ENCODE measurements around the gene MRPS23. TPM values are rescaled to one million over a fixed set of nuclear protein-coding genes. Genes with fewer than 3 reads are reported as not detected.

Gene MRPS23
- total and polyA plus RNA-seq, 7 donors: 27.2 to 91.1 (median 49.2) TPM

- H3K27ac ChIP-seq: peak overlapping the region; percentile 56
- H3K36me3 ChIP-seq (ENCODE audit: insufficient read depth in 1 of 2, low read depth in 1 of 2): no peaks in the 10 kb centered on the region
- H3K4me1 ChIP-seq: peaks cover 10% of the 10 kb centered on the region
- 14 to 17% (median 15%) methylated on average over 31 of the region's 31 CpGs for WGBS, 3 donors
- no peak for TF ChIP-seq CTCF (IDR thresholded peaks at IDR 0.05)
- intact Hi-C loops (cut with DNase I): no loop called here
- H3K9me3 ChIP-seq: no peaks in the 10 kb centered on the region
- peak in 3 of 4 donors; percentile 44 to 67 (median 56) for ATAC-seq
- DNase-seq: peak; percentile 44 to 65
- H3K27me3 ChIP-seq (ENCODE audit: insufficient read depth in 3 of 3, low read length in 2 of 3): no peaks in the 10 kb centered on the region
- H3K4me3 ChIP-seq: peak overlapping the region; percentile 45
Measured at GRCh38 chr17:57810721-57811637, 38.9 kb downstream of the MRPS23 start.

- no peaks in the 10 kb centered on the region for H3K27me3 ChIP-seq (ENCODE audit: insufficient read depth in 3 of 3, low read length in 2 of 3)
- no peak for TF ChIP-seq CTCF (IDR thresholded peaks at IDR 0.05)
- H3K4me3 ChIP-seq: no peak overlapping the region
- H3K36me3 ChIP-seq (ENCODE audit: insufficient read depth in 1 of 2, low read depth in 1 of 2): no peaks in the 10 kb centered on the region
- no peaks in the 10 kb centered on the region for H3K9me3 ChIP-seq
- no peak for ATAC-seq
- H3K27ac ChIP-seq: no peak overlapping the region
- H3K4me1 ChIP-seq: peaks cover 10% of the 10 kb centered on the region
- intact Hi-C loops (cut with DNase I): no loop called here
- 72 to 81% (median 78%) methylated on average over 5 of the region's 5 CpGs for WGBS, 3 donors
- no peak for DNase-seq
Measured at GRCh38 chr17:57809879-57810278, 40.0 kb downstream of the MRPS23 start.

DNA sequence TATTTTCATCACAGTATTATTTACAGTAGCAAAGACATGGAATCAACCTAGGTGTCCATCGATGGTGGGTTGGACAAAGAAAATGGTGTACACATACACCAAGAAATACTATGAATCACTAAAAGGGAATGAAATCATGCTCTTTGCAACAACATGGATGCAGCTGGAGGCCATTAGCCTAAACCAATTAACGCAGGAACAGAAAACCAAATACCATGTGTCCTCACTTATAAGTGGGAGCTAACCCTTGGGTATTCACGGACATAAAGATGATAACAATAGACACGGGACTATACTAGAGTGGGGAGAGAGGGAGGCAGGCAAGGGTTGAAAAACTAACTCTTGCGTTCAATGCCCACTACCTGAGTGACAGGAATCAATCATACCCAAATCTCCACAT, 41.0 kb downstream of the MRPS23 start:
- no peak for DNase-seq
- TF ChIP-seq CTCF (IDR thresholded peaks at IDR 0.05): no peak

DNA sequence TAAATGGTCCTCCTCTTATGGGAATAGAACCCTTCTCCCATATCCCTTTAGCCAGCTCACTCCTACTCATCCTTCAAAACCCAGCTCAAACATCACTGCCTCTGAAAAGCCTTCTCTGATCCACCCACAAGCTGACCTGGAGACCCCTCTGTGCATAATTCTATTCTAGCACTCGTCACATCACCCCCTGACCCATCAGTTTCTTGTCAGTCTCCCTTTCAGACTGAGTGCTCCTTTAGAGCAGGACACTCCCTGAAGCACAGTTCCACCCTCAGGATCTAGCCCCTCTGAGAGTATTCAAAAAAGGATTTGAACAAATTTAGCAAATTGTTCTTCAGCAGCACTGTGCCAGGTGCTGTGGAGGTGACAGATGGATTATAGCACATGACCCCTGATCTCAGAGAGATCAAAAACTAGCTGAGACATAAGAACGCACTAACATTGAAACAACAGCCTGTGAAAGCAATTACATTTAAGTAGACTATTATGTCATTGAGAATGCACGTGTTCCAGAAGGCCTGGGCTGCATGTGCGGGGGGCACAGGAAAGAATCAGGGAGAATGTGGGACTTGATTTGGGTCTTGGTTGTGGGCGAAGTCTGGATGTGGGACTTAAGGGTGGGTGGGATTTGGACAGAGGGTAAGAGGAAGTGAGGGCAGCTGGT, 43.5 kb downstream of the MRPS23 start:
- no peak for ATAC-seq
- H3K4me3 ChIP-seq: no peak overlapping the region
- WGBS, 3 donors: 45 to 50% (median 50%) methylated on average over 5 of the region's 5 CpGs
- no peak overlapping the region for H3K27ac ChIP-seq
- H3K27me3 ChIP-seq (ENCODE audit: insufficient read depth in 3 of 3, low read length in 2 of 3): no peaks in the 10 kb centered on the region
- H3K4me1 ChIP-seq: peaks cover 7% of the 10 kb centered on the region
- no peak for TF ChIP-seq CTCF (IDR thresholded peaks at IDR 0.05)
- no peaks in the 10 kb centered on the region for H3K36me3 ChIP-seq (ENCODE audit: insufficient read depth in 1 of 2, low read depth in 1 of 2)
- no peak for DNase-seq
- H3K9me3 ChIP-seq: peaks cover 2% of the 10 kb centered on the region
- intact Hi-C loops (cut with DNase I): no loop called here

More for the DNA sequence above, 41.0 kb downstream of the MRPS23 start:
- Histone ChIP-seq H3K27me3 (ENCODE audit: insufficient read depth in 3 of 3, low read length in 2 of 3) (no peaks in the 10 kb centered on the region), H3K27ac (no peak overlapping the region), H3K4me1 (peaks cover 10% of the 10 kb centered on the region), H3K9me3 (no peaks in the 10 kb centered on the region), H3K4me3 (no peak overlapping the region), H3K36me3 (ENCODE audit: insufficient read depth in 1 of 2, low read depth in 1 of 2) (no peaks in the 10 kb centered on the region)
- WGBS, 3 donors: 89 to 93% (median 90%) methylated on average over 5 of the region's 5 CpGs
- intact Hi-C loops (cut with DNase I): no loop called here
- ATAC-seq: no peak
